22Rv1 (cell line): ENCODE results near the gene COG6.

Source experiments
- H3K27ac ChIP-seq: fragments of 450-650 bp; 2 replicates; pipeline ENCODE4 v1.5.1; 2017
- ZFX ChIP-seq: fragments of 450-650 bp; IDR thresholded peaks from 2 replicates; pipeline ENCODE4 v1.6.1; 2017; ENCODE audit warnings: antibody characterized with exemption, borderline replicate concordance
- TF ChIP-seq, protein P1 (sequence below): fragments of 450-650 bp; IDR thresholded peaks from 2 replicates; pipeline ENCODE4 v1.5.1; 2017; ENCODE audit warnings: mild to moderate bottlenecking

COG6 gene

GRCh38 chr13:39767791-39768517 lies 112.5 kb downstream of the COG6 start:
- TF ChIP-seq, protein P1, sequence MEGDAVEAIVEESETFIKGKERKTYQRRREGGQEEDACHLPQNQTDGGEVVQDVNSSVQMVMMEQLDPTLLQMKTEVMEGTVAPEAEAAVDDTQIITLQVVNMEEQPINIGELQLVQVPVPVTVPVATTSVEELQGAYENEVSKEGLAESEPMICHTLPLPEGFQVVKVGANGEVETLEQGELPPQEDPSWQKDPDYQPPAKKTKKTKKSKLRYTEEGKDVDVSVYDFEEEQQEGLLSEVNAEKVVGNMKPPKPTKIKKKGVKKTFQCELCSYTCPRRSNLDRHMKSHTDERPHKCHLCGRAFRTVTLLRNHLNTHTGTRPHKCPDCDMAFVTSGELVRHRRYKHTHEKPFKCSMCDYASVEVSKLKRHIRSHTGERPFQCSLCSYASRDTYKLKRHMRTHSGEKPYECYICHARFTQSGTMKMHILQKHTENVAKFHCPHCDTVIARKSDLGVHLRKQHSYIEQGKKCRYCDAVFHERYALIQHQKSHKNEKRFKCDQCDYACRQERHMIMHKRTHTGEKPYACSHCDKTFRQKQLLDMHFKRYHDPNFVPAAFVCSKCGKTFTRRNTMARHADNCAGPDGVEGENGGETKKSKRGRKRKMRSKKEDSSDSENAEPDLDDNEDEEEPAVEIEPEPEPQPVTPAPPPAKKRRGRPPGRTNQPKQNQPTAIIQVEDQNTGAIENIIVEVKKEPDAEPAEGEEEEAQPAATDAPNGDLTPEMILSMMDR: no peak
- TF ChIP-seq ZFX: no peak
- H3K27ac ChIP-seq: no peak overlapping the region

GRCh38 chr13:39768962-39769361 lies 113.5 kb downstream of the COG6 start:
- TF ChIP-seq, protein P1: no peak
- no peak for TF ChIP-seq ZFX
- H3K27ac ChIP-seq: no peak overlapping the region

DNA sequence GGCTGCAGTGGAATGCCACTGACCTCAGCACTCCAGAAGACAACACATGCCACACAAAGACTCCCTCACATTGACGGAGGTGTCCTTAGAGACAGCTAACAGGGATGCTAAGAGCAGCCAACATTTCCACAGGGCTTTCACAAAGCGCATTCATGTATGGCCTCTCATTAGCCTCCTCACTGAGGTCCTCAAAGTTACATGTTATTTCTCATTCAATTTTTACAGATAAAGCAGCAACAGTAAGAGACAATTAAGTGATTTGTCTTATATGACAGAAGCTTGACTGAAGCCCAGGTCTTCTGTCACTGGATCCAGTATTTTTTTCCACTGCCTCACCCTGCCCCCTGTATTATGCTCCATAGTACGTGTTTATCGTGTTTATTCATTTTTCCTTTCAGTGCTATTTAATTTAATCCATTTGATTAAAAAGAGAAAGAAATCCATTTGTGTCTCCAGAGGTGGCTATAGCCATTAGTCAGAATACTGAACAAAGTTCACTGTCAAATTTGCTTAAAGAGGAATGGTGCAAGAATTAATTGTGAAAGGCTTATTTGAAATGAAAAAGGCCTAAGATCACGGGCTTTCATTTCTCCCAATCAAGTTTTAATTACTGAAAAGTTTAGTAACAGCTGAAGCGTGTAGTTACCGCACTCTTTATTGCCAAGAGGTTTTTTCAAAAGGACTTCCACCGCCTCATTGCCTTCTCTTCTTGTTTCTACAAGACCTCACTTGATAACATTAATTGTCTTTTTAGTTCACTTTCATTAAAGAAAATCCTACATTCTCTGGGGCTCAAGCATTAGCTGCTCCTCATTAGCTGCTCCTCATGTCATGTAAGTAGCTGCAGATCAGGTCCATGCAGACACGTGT lies 115.0 kb downstream of the COG6 start:
- TF ChIP-seq, protein P1: no peak
- no peak for TF ChIP-seq ZFX
- no peak overlapping the region for H3K27ac ChIP-seq

DNA sequence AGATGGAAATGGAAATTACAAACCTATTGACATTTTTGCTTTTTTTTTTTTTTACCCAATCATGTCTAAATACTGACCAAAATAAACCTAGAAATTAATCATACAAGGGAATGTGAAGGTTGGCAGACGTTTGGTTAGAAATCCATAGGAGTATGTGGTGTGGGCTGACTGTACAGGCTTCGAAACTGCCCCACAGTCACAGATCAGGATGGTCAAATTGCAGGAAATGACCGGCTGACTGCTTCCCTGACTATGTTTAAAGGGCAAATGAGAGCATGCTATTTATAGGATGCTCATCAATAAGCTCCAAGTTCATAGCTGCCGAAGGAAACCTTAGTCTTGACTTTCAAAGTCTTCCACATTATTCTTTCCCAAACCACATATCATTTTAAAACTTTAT lies 118.4 kb downstream of the COG6 start:
- H3K27ac ChIP-seq: no peak overlapping the region
- TF ChIP-seq, protein P1: no peak
- no peak for TF ChIP-seq ZFX

DNA sequence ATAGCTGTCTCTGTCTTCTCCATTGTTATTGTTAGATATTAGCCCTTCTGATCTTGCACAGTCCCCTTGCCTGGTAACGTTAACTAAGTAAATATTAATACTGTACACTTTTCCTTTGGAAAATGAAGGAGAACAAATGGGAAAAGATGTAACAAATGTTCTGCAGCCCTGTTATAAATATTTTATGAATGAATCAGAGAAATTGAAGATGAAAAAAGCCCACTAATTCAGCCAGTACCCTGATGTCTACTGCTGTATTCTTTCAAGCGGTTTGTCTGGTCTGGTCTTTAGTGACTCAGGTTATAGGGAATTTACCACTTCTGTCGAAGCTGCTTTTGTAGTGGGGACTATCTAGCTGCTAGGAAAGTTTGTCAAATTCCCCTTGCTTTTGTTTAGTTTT lies 121.0 kb downstream of the COG6 start:
- H3K27ac ChIP-seq: no peak overlapping the region
- TF ChIP-seq ZFX: no peak
- TF ChIP-seq, protein P1: no peak

DNA sequence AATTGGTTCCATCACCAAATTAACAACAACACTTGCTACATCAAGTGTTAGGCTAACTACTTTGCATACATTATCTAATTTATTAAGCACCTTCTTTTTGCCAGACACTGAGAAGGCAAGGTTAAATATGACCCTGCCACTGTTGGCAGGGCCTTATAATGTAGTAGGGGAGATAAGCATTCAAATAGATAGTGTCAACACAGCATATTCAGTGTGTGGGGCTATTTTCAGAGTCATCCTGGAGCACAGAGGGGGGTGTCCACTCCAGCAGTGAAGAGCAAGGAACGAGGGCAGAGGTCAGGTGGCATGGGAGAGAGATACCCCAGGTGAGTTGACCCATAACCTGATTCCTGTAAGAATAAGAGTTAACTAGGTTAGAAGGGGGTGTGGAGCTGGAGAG lies 121.6 kb downstream of the COG6 start:
- TF ChIP-seq ZFX: no peak
- TF ChIP-seq, protein P1: no peak
- no peak overlapping the region for H3K27ac ChIP-seq

- H3K27ac ChIP-seq: no peak overlapping the region
- TF ChIP-seq, protein P1: peak; percentile 35
- TF ChIP-seq ZFX: no peak
These were observed 122.1 kb downstream of the COG6 start for GRCh38 chr13:39777527-39778061.
